Endothelial cell of umbilical vein (primary cell): ENCODE data around the gene ZNF766. TPM values are rescaled to one million over a fixed set of nuclear protein-coding genes. Genes with fewer than 3 reads are reported as not detected.
"Not testable (repeated sequence)": the region's sequence is repeated elsewhere in the genome, so short reads cannot be mapped to it uniquely, and the experiment has no call there.

ENCODE experiments used
- BruUV-seq: library from RNA; stranded (reverse); fragments of 400-500 nt; replicated peaks from 2 replicates; lab custom pipeline; 2021; lab: Mats Ljungman, UMichigan
- CTCF ChIA-PET: fragments of 300-600, 350-600 bp; sonication (Branson Sonifier 250); formaldehyde crosslinking; loops from one replicate; lab custom pipeline; 2021; ENCODE audit warnings: antibody characterized with exemption, inconsistent platforms; lab: Charles Lee
- POLR2A ChIA-PET: fragments of 300-600, 350-600 bp; sonication (Branson Sonifier 250); formaldehyde crosslinking; loops from one replicate; lab custom pipeline; 2021; ENCODE audit warnings: antibody characterized with exemption, inconsistent platforms; lab: Charles Lee
- DNase-seq: peaks from one replicate; pipeline ENCODE4 v3.0.0-alpha.2; 2011; ENCODE audit warnings: low read depth, low spot score
- FAIRE-seq: peaks from 2 replicates; lab custom pipeline; 2011; peaks lifted over from hg19 to GRCh38; lab: Jason Lieb, UNC
- H2AFZ ChIP-seq: 2 replicates; pipeline ENCODE4 v1.6.0; 2012; ENCODE audit warnings: low read depth, low read length, control low read depth, inconsistent platforms
- H3K27ac ChIP-seq: 2 replicates; pipeline ENCODE4 v1.5.1; 2011; ENCODE audit warnings: low read depth, mild to moderate bottlenecking, control low read depth, low read length, moderate library complexity; ENCODE audit not compliant: insufficient read depth
- H3K27me3 ChIP-seq, 2 experiments: 2 replicates each; pipeline versions ENCODE4 v1.6.0 to v1.6.1; 2011; ENCODE audit warnings: low read length in 2 of 2, mixed read lengths in 1 of 2; ENCODE audit not compliant: control insufficient read depth in 2 of 2, insufficient read depth in 2 of 2
- H3K36me3 ChIP-seq, 2 experiments: 2 replicates in 1 of 2; 3 replicates in 1 of 2; pipeline ENCODE4 v1.5.1; 2011; ENCODE audit warnings: low read length in 2 of 2, mild to moderate bottlenecking in 1 of 2, moderate library complexity in 1 of 2; ENCODE audit not compliant: control insufficient read depth in 2 of 2, insufficient read depth in 2 of 2; ENCODE audit errors: extremely low read depth in 1 of 2
- H3K4me1 ChIP-seq: 3 replicates; pipeline ENCODE4 v1.5.1; 2011; ENCODE audit warnings: mild to moderate bottlenecking, low read length; ENCODE audit not compliant: control insufficient read depth, insufficient read depth; ENCODE audit errors: extremely low read depth
- H3K4me2 ChIP-seq: 2 replicates; pipeline ENCODE4 v1.6.1; 2011; ENCODE audit warnings: low read length, control low read depth, mixed read lengths; ENCODE audit not compliant: insufficient read depth
- H3K4me3 ChIP-seq, 3 experiments: fragments of 200-600 bp in 1 of 3; sonication (generic), shearing (Covaris generic) in 1 of 3; replicated peaks in 1 of 3; 2 replicates each; pipeline ENCODE4 v1.5.1; 2011 to 2016; ENCODE audit warnings: control low read depth in 3 of 3, low read length in 3 of 3, mild to moderate bottlenecking in 2 of 3, inconsistent platforms in 1 of 3, low read depth in 1 of 3, moderate library complexity in 1 of 3; ENCODE audit not compliant: insufficient read depth in 1 of 3
- H3K79me2 ChIP-seq: 2 replicates; pipeline ENCODE4 v1.6.0; 2012; ENCODE audit warnings: low read length, inconsistent platforms; ENCODE audit not compliant: control insufficient read depth, insufficient read depth
- H3K9ac ChIP-seq: replicated peaks from 2 replicates; pipeline ENCODE3; 2011; ENCODE audit warnings: low read length, control low read depth; ENCODE audit not compliant: insufficient read depth; ENCODE audit errors: extremely low read depth
- H3K9me1 ChIP-seq: replicated peaks from 3 replicates; pipeline ENCODE4 v1.6.0; 2011; ENCODE audit warnings: mild to moderate bottlenecking, low read length; ENCODE audit not compliant: control insufficient read depth, insufficient read depth; ENCODE audit errors: extremely low read depth
- H3K9me3 ChIP-seq: replicated peaks from 2 replicates; pipeline ENCODE4 v1.5.1; 2012; ENCODE audit warnings: low read length, inconsistent platforms; ENCODE audit not compliant: control insufficient read depth, insufficient read depth
- H4K20me1 ChIP-seq: replicated peaks from 2 replicates; pipeline ENCODE3; 2011; ENCODE audit warnings: mild to moderate bottlenecking, low read length; ENCODE audit not compliant: control insufficient read depth, insufficient read depth; ENCODE audit errors: extremely low read depth
- GATA2 ChIP-seq: IDR thresholded peaks from 2 replicates; pipeline ENCODE4 v1.7.0; 2011; ENCODE audit warnings: low read depth, mild to moderate bottlenecking, moderate library complexity, mixed read lengths, low read length; ENCODE audit not compliant: insufficient read length, insufficient read depth
- JUN ChIP-seq: IDR thresholded peaks from 2 replicates; pipeline ENCODE4 v1.6.1; 2011; ENCODE audit warnings: borderline replicate concordance, low read depth; ENCODE audit not compliant: insufficient read length, insufficient read depth
- MYC ChIP-seq: IDR thresholded peaks from one replicate; pipeline ENCODE4 v1.6.1; 2011; ENCODE audit warnings: mild to moderate bottlenecking, low read depth, low read length
- POLR2A ChIP-seq: IDR thresholded peaks from 2 replicates; pipeline ENCODE4 v1.6.1; 2012; ENCODE audit warnings: low read depth, mild to moderate bottlenecking, control low read depth, low read length
- POLR2AphosphoS5 ChIP-seq: IDR thresholded peaks from 2 replicates; pipeline ENCODE4 v1.6.1; 2012; ENCODE audit warnings: low read depth, mild to moderate bottlenecking, control low read depth, low read length, moderate library complexity; ENCODE audit not compliant: insufficient read depth
- dilution Hi-C: fragments of 300-500 bp; cut with MboI; formaldehyde crosslinking; loops from one replicate; pipeline ENCODE4 v1.15.0; 2019; ENCODE audit warnings: low sequenced_read_pairs; ENCODE audit not compliant: extremely low pct_ligation_motif_present
- intact Hi-C: fragments of 100-400 bp; cut with micrococcal nuclease; formaldehyde crosslinking; loops from one replicate; pipeline ENCODE4 v1.10.0; 2022
- polyA plus RNA-seq, 4 experiments: library from polyadenylated mRNA; depleted of rRNA in 3 of 4; stranded (reverse) in 3 of 4; unstranded in 1 of 4; fragments of >200 nt; gene quantifications; 2 replicates each; pipeline versions ENCODE4 v1.2.1 to v1.2.3, GENCODE V29; 2011 to 2012; ENCODE audit warnings: missing spikeins in 1 of 4
- total RNA-seq: library from RNA; stranded (reverse); gene quantifications from 2 replicates; pipeline ENCODE4 v1.2.3, GENCODE V29; 2021
- TF ChIP-seq, protein P1 (sequence below): IDR thresholded peaks from 2 replicates; pipeline ENCODE4 v1.6.1; 2011; ENCODE audit not compliant: insufficient read depth, insufficient read length

ZNF766 gene
- total and polyA plus RNA-seq, 2 donors (not counting 3 experiments of a cell fraction or from before 2014, with no cell fraction given): 2.9 to 8.9 TPM

GRCh38 chr19:52336117-52336790 is 66.9 kb downstream of the ZNF766 start, which contains the start of gene ZNF610:
TSS of gene ZNF610 (plus strand) at chr19:52336243. CDS start at chr19:52349173, 12,930 bp downstream.
- TSS peak; percentile 97 for BruUV-seq
- Histone ChIP-seq H3K27me3 (no peaks in the 10 kb centered on the region), H3K27ac (peak within 1 kb of the TSS; percentile 57), H3K9ac (peak within 1 kb of the TSS; percentile 93), H3K4me1 (peaks cover 6% of the 10 kb centered on the region), H3K36me3 (no peaks in the 10 kb centered on the region), H3K4me2 (peak within 1 kb of the TSS; percentile 86), H3K4me3 (peak within 1 kb of the TSS; percentile 73 to 89 (median 89)), H3K9me1 (no peaks in the 10 kb centered on the region), H3K9me3 (peaks cover 5% of the 10 kb centered on the region), H3K79me2 (no peaks in the 10 kb centered on the region), H4K20me1 (no peaks in the 10 kb centered on the region), H2AFZ (peak within 1 kb of the TSS; percentile 91)
- TF ChIP-seq POLR2A: peak; percentile 64
- TF ChIP-seq POLR2AphosphoS5: peak; percentile 43
- TF ChIP-seq, protein P1, sequence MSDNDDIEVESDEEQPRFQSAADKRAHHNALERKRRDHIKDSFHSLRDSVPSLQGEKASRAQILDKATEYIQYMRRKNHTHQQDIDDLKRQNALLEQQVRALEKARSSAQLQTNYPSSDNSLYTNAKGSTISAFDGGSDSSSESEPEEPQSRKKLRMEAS: peak; percentile 22
- no peak for TF ChIP-seq MYC
- FAIRE-seq (peak; percentile 76), DNase-seq (peak; percentile 85)
- POLR2A ChIA-PET: interaction anchor here (0.6 to 0.8 kb wide), 2 partner anchors 33 to 144 kb away, joined by 3 read pairs; partner anchors contain the start of gene ZNF880
- intact Hi-C loops (loop anchor here (1.0 to 5.0 kb wide), 3 partner anchors 39 to 67 kb away; partner anchors contain the start of genes ZNF480, ZNF528 and ZNF766), dilution Hi-C loops (no loop called here)
- CTCF ChIA-PET: no interaction called here

DNA sequence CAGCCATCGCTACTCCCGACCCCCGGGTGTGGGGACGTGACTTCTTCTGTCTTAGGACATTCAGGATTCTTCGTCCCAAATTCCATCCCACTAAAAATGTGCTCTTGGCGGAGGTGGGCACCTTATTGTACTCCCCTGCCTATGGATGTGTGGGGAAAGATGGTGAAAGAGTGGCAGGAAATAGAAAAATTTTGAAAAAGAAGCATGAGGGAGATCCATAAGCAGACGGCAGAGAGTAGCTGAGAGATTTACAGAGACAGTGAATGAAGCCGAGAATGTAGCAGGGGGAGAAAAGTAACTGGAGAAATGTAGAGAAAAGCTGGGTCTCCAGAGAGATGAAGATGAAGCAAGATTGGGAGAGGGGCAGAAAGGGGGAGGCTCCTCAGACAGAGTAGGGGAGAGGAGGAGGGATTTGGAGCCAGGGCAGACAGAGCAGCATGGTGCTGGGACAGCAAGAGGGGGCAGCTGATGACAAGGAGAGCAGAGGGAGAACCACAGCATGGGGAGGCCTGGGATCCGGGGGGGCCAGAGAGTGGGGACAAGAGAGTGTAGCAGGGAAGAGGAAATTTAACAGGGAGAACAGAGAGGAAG is 67.5 kb downstream of the ZNF766 start:
- intact Hi-C loops: loop anchor here (1.0 to 5.0 kb wide), 3 partner anchors 40 to 68 kb away; partner anchors contain the start of genes ZNF480, ZNF528 and ZNF766
- CTCF ChIA-PET: no interaction called here

GRCh38 chr19:52339022-52339421 is 69.6 kb downstream of the ZNF766 start:
- CTCF ChIA-PET, H3K4me1 ChIP-seq, dilution Hi-C loops, H3K27me3 ChIP-seq, BruUV-seq, H3K27ac ChIP-seq, H3K9me1 ChIP-seq, POLR2A ChIA-PET, H3K9me3 ChIP-seq, H3K36me3 ChIP-seq, H2AFZ ChIP-seq, H4K20me1 ChIP-seq, DNase-seq, H3K4me3 ChIP-seq, H3K79me2 ChIP-seq, H3K4me2 ChIP-seq, H3K9ac ChIP-seq, FAIRE-seq: not testable (repeated sequence)
- intact Hi-C loops: loop anchor here (5.0 kb wide), 1 partner anchor 58 kb away; the partner anchor contains the start of gene ZNF528

More for the DNA sequence above, 67.5 kb downstream of the ZNF766 start:
- DNase-seq: peak; percentile 8
- no peaks in the 10 kb centered on the region for H3K9me1 ChIP-seq
- peaks cover 6% of the 10 kb centered on the region for H3K4me1 ChIP-seq
- POLR2A ChIA-PET: no interaction called here
- H3K9me3 ChIP-seq: no peaks in the 10 kb centered on the region
- dilution Hi-C loops: no loop called here
- no peaks in the 10 kb centered on the region for H4K20me1 ChIP-seq
- peak overlapping the region; percentile 91 for H2AFZ ChIP-seq
- no peak overlapping the region for H3K27ac ChIP-seq
- H3K79me2 ChIP-seq: no peaks in the 10 kb centered on the region
- H3K27me3 ChIP-seq: no peaks in the 10 kb centered on the region
- no peaks in the 10 kb centered on the region for H3K36me3 ChIP-seq
- TF ChIP-seq GATA2 (no peak), JUN (no peak), POLR2A (no peak)
- H3K9ac ChIP-seq: peak overlapping the region; percentile 93
- BruUV-seq: no TSS peak
- peak overlapping the region; percentile 86 for H3K4me2 ChIP-seq
- no peak for FAIRE-seq
- peak overlapping the region; percentile 73 to 89 (median 89) for H3K4me3 ChIP-seq
